Myometrial cell (primary cell): ENCODE measurements around the gene SMPX. TPM values are rescaled to one million over a fixed set of nuclear protein-coding genes. Genes with fewer than 3 reads are reported as not detected.

Source experiments
- total RNA-seq: library from RNA; depleted of rRNA; stranded (reverse); fragments of >200 nt; gene quantifications from 2 replicates; pipeline ENCODE4 v1.2.3, GENCODE V29; 2015

Gene SMPX
- not detected in 2 replicates for total RNA-seq

DNA sequence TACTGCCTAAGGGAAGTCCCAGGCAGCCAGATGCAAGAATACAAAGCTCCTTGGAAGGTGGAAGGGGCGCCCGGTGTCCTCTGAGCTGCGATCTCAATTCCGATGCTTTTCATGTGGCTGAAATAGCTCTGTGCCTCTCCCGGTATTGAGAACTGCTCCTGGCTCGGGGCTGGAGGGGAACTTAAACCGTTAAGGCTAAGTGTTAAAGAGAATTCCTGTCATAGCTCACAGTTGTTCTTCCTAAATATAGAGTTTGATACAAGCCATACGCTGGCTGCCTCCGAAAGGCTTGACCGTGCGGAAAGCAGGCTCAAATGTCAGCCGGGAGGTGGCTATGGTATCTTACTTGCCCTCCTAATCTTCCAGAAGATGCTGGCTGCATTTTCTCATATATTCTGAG is at the start of gene SMPX:
Gene SMPX, minus strand, starts transcription at position 157 of the 400 bp plus-strand sequence. CDS start 3,826 bp downstream, outside the sequence.

DNA sequence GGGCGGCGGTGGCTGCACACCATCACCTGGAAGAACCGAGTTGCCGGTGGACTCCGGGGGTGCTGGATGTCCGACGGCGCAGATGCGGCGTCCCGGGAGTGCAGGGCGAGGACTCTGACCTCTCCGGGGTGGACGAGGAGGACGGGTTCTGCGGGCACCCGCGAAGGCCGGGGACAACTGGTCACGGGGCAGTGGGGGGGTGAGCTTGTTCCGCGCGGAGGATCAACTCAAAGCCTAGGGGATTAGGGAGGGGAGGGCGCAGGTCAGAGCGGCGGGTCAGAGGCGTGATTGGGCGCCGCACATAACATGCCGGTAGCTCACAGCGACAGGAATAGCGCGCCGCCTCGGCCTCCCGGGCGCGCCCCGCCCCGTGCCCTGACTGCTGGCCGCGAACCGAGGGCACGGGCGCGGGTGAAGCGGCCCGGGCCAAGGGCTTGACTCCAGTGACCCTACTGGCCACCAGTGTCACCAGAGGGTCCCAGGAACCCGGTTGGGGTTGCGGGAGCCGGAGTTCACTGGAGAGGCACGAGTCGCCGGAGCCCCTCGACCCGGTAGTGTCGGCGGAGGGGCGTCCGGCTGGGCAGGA is 99.7 kb downstream of the SMPX start, which contains the start of gene KLHL34:
Gene KLHL34, minus strand, starts transcription at position 179 of the 586 bp plus-strand sequence. CDS start 542 bp downstream, outside the sequence.

Other genes with a start within 250 kb of the SMPX start
- gene KLHL34, start 99.8 kb downstream of the SMPX start, total RNA-seq, result not detected in 2 replicates
- gene MBTPS2, start 81.5 kb upstream of the SMPX start, total RNA-seq, result 7.8 and 9.7 TPM in 2 replicates
- 0.29 and 1.1 TPM in 2 replicates for gene YY2, start 97.9 kb upstream of the SMPX start, total RNA-seq
- 174 and 206 TPM in 2 replicates for gene SMS, start 182.6 kb upstream of the SMPX start, total RNA-seq